Stimulated activated CD4-positive, alpha-beta T cell treated with anti-CD3 and anti-CD28 coated beads, Interleukin-15, amount 100 ng/mL, for 24 hours (primary cell): ENCODE measurements around the gene GAS7.
A peak's percentile ranks its signal among the peaks of the same experiment; 100 is the strongest.

Experiments
- DNase-seq: peaks from one replicate; pipeline ENCODE4 v3.0.0-alpha.2; 2020

Gene GAS7

GRCh38 chr17:10127819-10128425 is 70.5 kb downstream of the GAS7 start:
- DNase-seq, result no peak

- DNase-seq, result peak; percentile 19
Measured at GRCh38 chr17:10126616-10127501, 71.5 kb downstream of the GAS7 start.

GRCh38 chr17:10126276-10126615 is 72.2 kb downstream of the GAS7 start:
- no peak for DNase-seq

- DNase-seq, result no peak
Measured at GRCh38 chr17:10125531-10126275, 72.7 kb downstream of the GAS7 start.

GRCh38 chr17:10123093-10123492 is 75.3 kb downstream of the GAS7 start:
- no peak for DNase-seq

GRCh38 chr17:10121971-10122707 is 76.3 kb downstream of the GAS7 start:
- no peak for DNase-seq

GRCh38 chr17:10120749-10121148 is 77.7 kb downstream of the GAS7 start:
- no peak for DNase-seq

GRCh38 chr17:10120109-10120485 is 78.3 kb downstream of the GAS7 start:
- DNase-seq, result no peak

- DNase-seq, result no peak
Measured at GRCh38 chr17:10119203-10120108, 79.0 kb downstream of the GAS7 start.

GRCh38 chr17:10118788-10119130 is 79.6 kb downstream of the GAS7 start:
- DNase-seq, result no peak

- no peak for DNase-seq
Measured at GRCh38 chr17:10117581-10118001, 80.8 kb downstream of the GAS7 start.

- no peak for DNase-seq
Measured at GRCh38 chr17:10116753-10117420, 81.5 kb downstream of the GAS7 start.

GRCh38 chr17:10116267-10116666 is 82.1 kb downstream of the GAS7 start:
- DNase-seq, result no peak

- DNase-seq, result no peak
Measured at GRCh38 chr17:10115536-10115932, 82.9 kb downstream of the GAS7 start.

GRCh38 chr17:10114931-10115535 is 83.4 kb downstream of the GAS7 start:
- DNase-seq, result peak; percentile 51

GRCh38 chr17:10112962-10113361 is 85.4 kb downstream of the GAS7 start:
- DNase-seq, result no peak

- no peak for DNase-seq
Measured at GRCh38 chr17:10111907-10112452, 86.4 kb downstream of the GAS7 start.

GRCh38 chr17:10109146-10109545 is 89.3 kb downstream of the GAS7 start:
- DNase-seq, result no peak

- no peak for DNase-seq
Measured at GRCh38 chr17:10107316-10108165, 90.9 kb downstream of the GAS7 start.

GRCh38 chr17:10106067-10106466 is 92.3 kb downstream of the GAS7 start:
- DNase-seq, result no peak
